IMR-90 (cell line): ENCODE measurements around the gene ADGRG1. TPM values are rescaled to one million over a fixed set of nuclear protein-coding genes. Genes with fewer than 3 reads are reported as not detected.

Experiments used
- ATAC-seq: fragments of 200-7000 bp; cut with Tn5 transposase; 2 replicates; pipeline ENCODE4 v1.9.1; 2020; ENCODE audit warnings: low read depth, mild to moderate bottlenecking, moderate library complexity
- BruUV-seq: library from RNA; stranded (reverse); fragments of 400-500 nt; replicated peaks from 2 replicates; lab custom pipeline; 2021; lab: Mats Ljungman, UMichigan
- CTCF ChIA-PET: fragments of 300-600 bp; formaldehyde crosslinking; extraction: SDS; loops from one replicate; lab custom pipeline; 2021; ENCODE audit warnings: antibody characterized with exemption; lab: Yijun Ruan, JAX
- POLR2A ChIA-PET: fragments of 300-600 bp; sonication (Branson Sonifier 250); formaldehyde crosslinking; loops from one replicate; lab custom pipeline; 2022; ENCODE audit warnings: antibody characterized with exemption; ENCODE audit not compliant: unreplicated experiment; lab: Charles Lee
- DNase-seq: peaks from one replicate; pipeline ENCODE4 v3.0.0; 2013
- H2AFZ ChIP-seq: replicated peaks from 2 replicates; pipeline ENCODE3; 2013; ENCODE audit warnings: low read length, mild to moderate bottlenecking; ENCODE audit not compliant: poor library complexity
- H2AK5ac ChIP-seq: 2 replicates; pipeline ENCODE4 v1.6.1; 2013; ENCODE audit warnings: low read depth, low read length, inconsistent platforms
- H2AK9ac ChIP-seq: replicated peaks from 2 replicates; pipeline ENCODE3; 2013; ENCODE audit warnings: mild to moderate bottlenecking, low read depth, low read length, moderate library complexity; ENCODE audit not compliant: poor library complexity
- H2BK120ac ChIP-seq: 2 replicates; pipeline ENCODE4 v1.6.1; 2013; ENCODE audit warnings: low read depth, low read length, inconsistent platforms
- H2BK15ac ChIP-seq: 3 replicates; pipeline ENCODE4 v1.6.1; 2013; ENCODE audit warnings: low read depth, low read length, inconsistent platforms
- H2BK20ac ChIP-seq: 2 replicates; pipeline ENCODE4 v1.6.1; 2013; ENCODE audit warnings: low read depth, mild to moderate bottlenecking, inconsistent platforms, low read length, moderate library complexity
- H2BK5ac ChIP-seq: 2 replicates; pipeline ENCODE4 v1.6.1; 2013; ENCODE audit warnings: mild to moderate bottlenecking, low read depth, low read length, inconsistent platforms; ENCODE audit not compliant: poor library complexity, severe bottlenecking
- H3K14ac ChIP-seq: replicated peaks from 2 replicates; pipeline ENCODE4 v1.6.1; 2013; ENCODE audit warnings: low read depth, low read length, inconsistent platforms
- H3K18ac ChIP-seq: 2 replicates; pipeline ENCODE4 v1.6.1; 2013; ENCODE audit warnings: low read depth, low read length, control low read depth
- H3K23ac ChIP-seq: 2 replicates; pipeline ENCODE4 v1.6.1; 2013; ENCODE audit warnings: low read depth, low read length, inconsistent platforms
- H3K27ac ChIP-seq: 2 replicates; pipeline ENCODE4 v1.5.1; 2013; ENCODE audit warnings: mild to moderate bottlenecking, control low read depth, low read length; ENCODE audit not compliant: insufficient read depth
- H3K27me3 ChIP-seq: 2 replicates; pipeline ENCODE4 v1.6.1; 2013; ENCODE audit warnings: low read length; ENCODE audit not compliant: control insufficient read depth, insufficient read depth
- H3K36me3 ChIP-seq: 2 replicates; pipeline ENCODE4 v1.6.1; 2013; ENCODE audit warnings: low read length, mixed read lengths; ENCODE audit not compliant: control insufficient read depth, insufficient read depth
- H3K4ac ChIP-seq: 2 replicates; pipeline ENCODE4 v1.6.1; 2013; ENCODE audit warnings: low read depth, low read length, inconsistent platforms
- H3K4me1 ChIP-seq: 2 replicates; pipeline ENCODE4 v1.6.1; 2013; ENCODE audit warnings: low read length, mixed read lengths; ENCODE audit not compliant: control insufficient read depth, insufficient read depth
- H3K4me2 ChIP-seq: 2 replicates; pipeline ENCODE4 v1.6.1; 2013; ENCODE audit warnings: low read depth, mild to moderate bottlenecking, control low read depth, low read length, moderate library complexity
- H3K4me3 ChIP-seq: 2 replicates; pipeline ENCODE4 v1.5.1; 2013; ENCODE audit warnings: low read depth, mild to moderate bottlenecking, control low read depth, low read length, moderate library complexity; ENCODE audit not compliant: insufficient read depth
- H3K56ac ChIP-seq: 2 replicates; pipeline ENCODE4 v1.6.1; 2013; ENCODE audit warnings: low read length, inconsistent platforms; ENCODE audit not compliant: insufficient read depth; ENCODE audit errors: extremely low read depth
- H3K79me1 ChIP-seq, 2 experiments: 2 replicates each; pipeline ENCODE4 v1.6.1; 2013; ENCODE audit warnings: low read length in 2 of 2, inconsistent platforms in 1 of 2, low read depth in 1 of 2
- H3K9ac ChIP-seq: 2 replicates; pipeline ENCODE4 v1.6.1; 2013; ENCODE audit warnings: low read depth, low read length, control low read depth
- H3K9me1 ChIP-seq: 2 replicates; pipeline ENCODE4 v1.6.1; 2013; ENCODE audit warnings: low read length, inconsistent platforms; ENCODE audit not compliant: insufficient read depth
- H3K9me3 ChIP-seq: 2 replicates; pipeline ENCODE4 v1.6.1; 2013; ENCODE audit warnings: low read length; ENCODE audit not compliant: control insufficient read depth, insufficient read depth
- H4K20me1 ChIP-seq: 2 replicates; pipeline ENCODE4 v1.6.1; 2013; ENCODE audit warnings: low read length, inconsistent platforms; ENCODE audit not compliant: insufficient read depth
- H4K5ac ChIP-seq: 2 replicates; pipeline ENCODE4 v1.6.1; 2013; ENCODE audit warnings: mild to moderate bottlenecking, low read depth, low read length, control low read depth
- H4K8ac ChIP-seq, 2 experiments: 2 replicates each; pipeline ENCODE4 v1.6.1; 2013; ENCODE audit warnings: low read depth in 2 of 2, low read length in 2 of 2, control low read depth in 1 of 2, inconsistent platforms in 1 of 2
- H4K91ac ChIP-seq: 2 replicates; pipeline ENCODE4 v1.6.1; 2013; ENCODE audit warnings: low read depth, low read length, inconsistent platforms; ENCODE audit not compliant: insufficient read depth
- RCOR1 ChIP-seq: IDR thresholded peaks from 2 replicates; pipeline ENCODE4 v1.6.1; 2012; ENCODE audit warnings: mild to moderate bottlenecking, low read length, improper control_type of control experiment; ENCODE audit not compliant: insufficient replicate concordance
- RFX5 ChIP-seq: IDR thresholded peaks from 2 replicates; pipeline ENCODE4 v1.8.0; 2012; ENCODE audit warnings: low read depth, mild to moderate bottlenecking, low read length, moderate library complexity
- WGBS, 2 experiments: methylation state at CpG; one replicate each; pipeline versions ENCODE4 v1.1.5 to v1.1.7; 2013; ENCODE audit warnings: missing lambda C conversion rate in 2 of 2; ENCODE audit not compliant: insufficient read length in 1 of 2; ENCODE audit errors: extremely low coverage in 2 of 2; 5-methylcytosine and 5-hydroxymethylcytosine counted together
- dilution Hi-C: fragments of 300-500 bp; cut with HindIII; formaldehyde crosslinking; loops from one replicate; pipeline ENCODE4 v1.14.3; 2018; ENCODE audit warnings: low sequenced_read_pairs; ENCODE audit not compliant: unreplicated experiment
- in situ Hi-C: fragments of 300-500 bp; cut with MboI; formaldehyde crosslinking; loops from 3 replicates; pipeline ENCODE4 v1.14.3; 2019; ENCODE audit warnings: low sequenced_read_pairs, inconsistent platforms, mixed read lengths
- intact Hi-C: fragments of 100-400 bp; cut with micrococcal nuclease; formaldehyde crosslinking; loops from 2 replicates; pipeline ENCODE4 v1.10.0; 2022
- polyA plus RNA-seq, 3 experiments: library from polyadenylated mRNA; depleted of rRNA; stranded (reverse); fragments of >200 nt; gene quantifications; 2 replicates each; pipeline ENCODE4 v1.2.3, GENCODE V29; 2012; ENCODE audit warnings: low replicate concordance in 1 of 3
- total RNA-seq: library from RNA; depleted of rRNA; stranded (reverse); fragments of >200 nt; gene quantifications from 2 replicates; pipeline ENCODE4 v1.2.3, GENCODE V29; 2012

ADGRG1 gene
- total and polyA plus RNA-seq, 2 of the 4 experiments (the other 2 are of a cell fraction) = 0.90 to 8.4 TPM

DNA sequence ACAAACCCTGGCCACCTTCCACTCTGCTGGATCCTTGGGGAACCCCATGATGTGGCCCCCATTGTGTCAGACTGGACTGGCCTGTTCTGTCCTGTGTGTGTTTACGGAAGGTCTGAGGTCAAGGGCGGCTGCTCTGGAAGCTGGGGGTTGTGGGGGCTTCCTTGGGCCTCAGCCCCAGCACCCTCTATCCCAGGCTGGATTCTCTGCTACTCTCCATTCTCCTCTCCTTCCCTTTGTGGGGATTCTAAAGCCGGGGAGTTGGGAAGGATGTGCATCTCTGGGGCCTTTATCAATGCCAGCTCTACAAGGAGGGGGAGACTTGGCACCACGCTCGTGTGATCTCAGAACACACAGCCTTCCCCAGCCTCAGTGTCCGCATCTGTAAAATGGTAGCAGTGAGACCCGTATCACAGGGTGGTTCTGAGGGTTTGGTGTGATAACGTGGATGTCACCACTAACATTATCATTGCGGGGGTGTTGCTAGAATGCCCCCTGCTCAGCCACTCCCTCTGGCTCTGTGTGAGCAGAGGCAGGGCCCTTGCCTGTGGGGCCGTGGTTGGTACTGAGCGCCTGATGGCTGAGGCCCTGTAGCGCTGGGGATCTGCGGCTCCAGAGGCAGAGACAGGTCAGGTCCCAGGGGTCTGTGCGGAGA lies 18.1 kb downstream of the ADGRG1 start:
- intact Hi-C loops (loop anchor here (10.0 kb wide), 1 partner anchor 358 kb away; the partner anchor contains the start of genes USB1 and ZNF319), dilution Hi-C loops (no loop called here)

More for the DNA sequence above, 18.1 kb downstream of the ADGRG1 start:
- Histone ChIP-seq H2BK120ac (no peak overlapping the region; the same call in 1 of the 2 replicates), H2AK5ac (peak overlapping the region; percentile 71), H2AK9ac (peak overlapping the region; percentile 60), H3K56ac (no peak overlapping the region), H2AFZ (peak overlapping the region; percentile 53), H4K20me1 (no peaks in the 10 kb centered on the region), H3K14ac (no peak overlapping the region), H4K8ac (peak overlapping the region; percentile 49 to 54; a peak in 2 of 4 replicates), H3K18ac (no peak overlapping the region), H3K4me1 (peaks cover 8% of the 10 kb centered on the region), H3K9me1 (peaks cover 19% of the 10 kb centered on the region), H4K5ac (no peak overlapping the region), H4K91ac (peak overlapping the region; percentile 41), H3K36me3 (no peaks in the 10 kb centered on the region), H3K27ac (no peak overlapping the region), H2BK5ac (no peak overlapping the region), H2BK20ac (no peak overlapping the region), H3K23ac (no peak overlapping the region), H3K4ac (no peak overlapping the region), H3K9me3 (no peaks in the 10 kb centered on the region), H3K27me3 (no peaks in the 10 kb centered on the region), H2BK15ac (no peak overlapping the region), H3K79me1 (no peaks in the 10 kb centered on the region), H3K4me3 (no peak overlapping the region), H3K4me2 (no peak overlapping the region), H3K9ac (no peak overlapping the region)
- TF ChIP-seq RCOR1 = no peak
- no peak for TF ChIP-seq RFX5
- DNase-seq (no peak), ATAC-seq (no peak)
- in situ Hi-C loops = no loop called here
- BruUV-seq = no TSS peak
- CTCF ChIA-PET = interaction anchor here (1.1 kb wide), 1 partner anchor 71 kb away, joined by 3 read pairs; no protein-coding TSS in a partner anchor
- WGBS, 2 experiments = 90% methylated on average over 2 of the region's 14 CpGs; no CpG with 5 or more reads in 1 of the 2 experiments
- POLR2A ChIA-PET = no interaction called here
